Purkinje cell (primary cell): ENCODE data around the gene IFNK. TPM values are rescaled to one million over a fixed set of nuclear protein-coding genes. Genes with fewer than 3 reads are reported as not detected.

Experiments used
- polyA plus RNA-seq: library from polyadenylated mRNA; unstranded; fragments of >200 nt; fragmentation: Nextera tagmentation; gene quantifications from 2 replicates; pipeline ENCODE4 v1.2.1, GENCODE V29; 2014

Gene IFNK
- not detected in 2 replicates for polyA plus RNA-seq

GRCh38 chr9:27524236-27524635 is at the start of gene IFNK:
Gene IFNK, plus strand, starts transcription at chr9:27524290. Its CDS starts 47 bp downstream, at chr9:27524337.

GRCh38 chr9:27529316-27530278 is 5.5 kb downstream of the IFNK start, which contains the start of gene MOB3B:
Gene MOB3B, minus strand, starts transcription at chr9:27529814. Its CDS starts 74,264 bp downstream, at chr9:27455550.

GRCh38 chr9:27572918-27573633 is 49.0 kb downstream of the IFNK start, which contains the start of gene C9orf72:
Gene C9orf72, minus strand, starts transcription at chr9:27573481. Its CDS starts 6,361 bp downstream, at chr9:27567120.

Other genes starting within 250 kb of the IFNK start
- gene EQTN, start 227.1 kb upstream of the IFNK start, polyA plus RNA-seq = 10.0 and 15.1 TPM in 2 replicates
- gene MOB3B, start 5.5 kb downstream of the IFNK start, polyA plus RNA-seq = 5.7 and 10.9 TPM in 2 replicates
- 47.1 and 47.2 TPM in 2 replicates for gene C9orf72, start 49.2 kb downstream of the IFNK start, polyA plus RNA-seq